Cardiac muscle cell (in vitro differentiated cells and primary cell): ENCODE results near the gene DCLK1. TPM values are rescaled to one million over a fixed set of nuclear protein-coding genes. Genes with fewer than 3 reads are reported as not detected.

Experiments used
- DNase-seq, 2 donors: peaks; one replicate each; pipeline versions ENCODE4 v3.0.0 to v3.0.0-alpha.2; 2010 to 2017; ENCODE audit warnings: low read depth in 1 of 2, low spot score in 1 of 2
- H3K27ac ChIP-seq: fragments of 200-600 bp; sonication (generic); 2 replicates; pipeline ENCODE4 v1.5.1; 2016
- H3K27me3 ChIP-seq: fragments of 200-600 bp; sonication (generic); 2 replicates; pipeline ENCODE4 v1.6.0; 2016; ENCODE audit warnings: control low read depth
- H3K36me3 ChIP-seq: fragments of 200-600 bp; sonication (generic); 2 replicates; pipeline ENCODE4 v1.5.1; 2016; ENCODE audit warnings: control low read depth
- H3K4me1 ChIP-seq: fragments of 200-600 bp; sonication (generic); 2 replicates; pipeline ENCODE4 v1.8.1; 2017; ENCODE audit warnings: low read depth, mild to moderate bottlenecking, mixed run types
- H3K4me3 ChIP-seq: fragments of 200-600 bp; sonication (generic); 2 replicates; pipeline ENCODE4 v1.5.1; 2016; ENCODE audit warnings: mild to moderate bottlenecking
- H3K9me3 ChIP-seq: fragments of 200-600 bp; sonication (generic); 2 replicates; pipeline ENCODE4 v1.5.1; 2017; ENCODE audit warnings: low read depth, mild to moderate bottlenecking, control low read depth
- CTCF ChIP-seq: IDR thresholded peaks from 2 replicates; pipeline ENCODE4 v1.5.1; 2012; ENCODE audit warnings: low read depth, mild to moderate bottlenecking, low read length
- polyA plus RNA-seq: library from polyadenylated mRNA; unstranded; fragments of >200 nt; fragmentation: Nextera tagmentation; extraction: Ambion mirVana; gene quantifications from 2 replicates; pipeline ENCODE4 v1.2.1, GENCODE V29; 2016
- total RNA-seq: library from RNA; depleted of rRNA; stranded (reverse); fragments of >200 nt; gene quantifications from 2 replicates; pipeline ENCODE4 v1.2.3, GENCODE V29; 2016

The DCLK1 gene
- total and polyA plus RNA-seq, 2 experiments from 2014 or later: 0.09 TPM; not detected in 1

- H3K9me3 ChIP-seq: no peaks in the 10 kb centered on the region
- no peak for TF ChIP-seq CTCF
- no peaks in the 10 kb centered on the region for H3K36me3 ChIP-seq
- no peak overlapping the region for H3K4me3 ChIP-seq
- H3K4me1 ChIP-seq: no peaks in the 10 kb centered on the region
- H3K27me3 ChIP-seq: no peaks in the 10 kb centered on the region
- no peak overlapping the region for H3K27ac ChIP-seq
- peak in 1 of 2 donors; percentile 95 for DNase-seq
These were observed 100.4 kb downstream of the DCLK1 start for GRCh38 chr13:36030670-36031331.

- no peaks in the 10 kb centered on the region for H3K36me3 ChIP-seq
- no peak overlapping the region for H3K4me3 ChIP-seq
- H3K9me3 ChIP-seq: no peaks in the 10 kb centered on the region
- H3K27ac ChIP-seq: no peak overlapping the region
- peak in 1 of 2 donors; percentile 40 for DNase-seq
- no peaks in the 10 kb centered on the region for H3K27me3 ChIP-seq
- no peak for TF ChIP-seq CTCF
- H3K4me1 ChIP-seq: no peaks in the 10 kb centered on the region
These were observed 102.0 kb downstream of the DCLK1 start for GRCh38 chr13:36029166-36029565.

- no peak for TF ChIP-seq CTCF
- Histone ChIP-seq H3K4me1 (no peaks in the 10 kb centered on the region), H3K36me3 (no peaks in the 10 kb centered on the region), H3K9me3 (no peaks in the 10 kb centered on the region), H3K4me3 (no peak overlapping the region), H3K27ac (no peak overlapping the region), H3K27me3 (no peaks in the 10 kb centered on the region)
- no peak for DNase-seq
These were observed 102.7 kb downstream of the DCLK1 start for GRCh38 chr13:36028359-36029025.

- no peaks in the 10 kb centered on the region for H3K36me3 ChIP-seq
- no peak overlapping the region for H3K27ac ChIP-seq
- no peaks in the 10 kb centered on the region for H3K27me3 ChIP-seq
- H3K4me1 ChIP-seq: no peaks in the 10 kb centered on the region
- no peak for TF ChIP-seq CTCF
- H3K9me3 ChIP-seq: no peaks in the 10 kb centered on the region
- H3K4me3 ChIP-seq: no peak overlapping the region
- no peak for DNase-seq
These were observed 104.7 kb downstream of the DCLK1 start for GRCh38 chr13:36026531-36026930.

- H3K4me3 ChIP-seq: no peak overlapping the region
- no peaks in the 10 kb centered on the region for H3K4me1 ChIP-seq
- no peaks in the 10 kb centered on the region for H3K27me3 ChIP-seq
- H3K36me3 ChIP-seq: no peaks in the 10 kb centered on the region
- H3K27ac ChIP-seq: no peak overlapping the region
- DNase-seq: no peak
- no peaks in the 10 kb centered on the region for H3K9me3 ChIP-seq
- TF ChIP-seq CTCF: no peak
These were observed 116.4 kb downstream of the DCLK1 start for GRCh38 chr13:36014763-36015162.
